GM18502 (cell line): Measurements from ENCODE around the gene C3orf33.
A peak's percentile ranks its signal among the peaks of the same experiment; 100 is the strongest.
"Not testable (repeated sequence)": the region's sequence is repeated elsewhere in the genome, so short reads cannot be mapped to it uniquely, and the experiment has no call there.

ENCODE experiments used
- ATAC-seq: cut with Tn5 transposase; IDR thresholded peaks from one replicate; pipeline ENCODE4 v1.9.1; 2021; ENCODE audit warnings: mild to moderate bottlenecking; ENCODE audit not compliant: unreplicated experiment, poor library complexity

C3orf33 gene

GRCh38 chr3:155805802-155806618, at the start of gene C3orf33:
TSS of gene C3orf33 (minus strand) at chr3:155806278. CDS start at chr3:155806252, 26 bp downstream.
- ATAC-seq = peak; percentile 97

- ATAC-seq = peak; percentile 92
These were observed 48.3 kb upstream of the C3orf33 start, which contains the start of gene SLC33A1 for GRCh38 chr3:155854141-155854940. TSS of gene SLC33A1 (minus strand) at chr3:155854427. CDS start at chr3:155853997, 430 bp downstream.

- ATAC-seq = peak; percentile 9
These were observed 47.4 kb upstream of the C3orf33 start for GRCh38 chr3:155853214-155854140.

- no peak for ATAC-seq
These were observed 46.3 kb upstream of the C3orf33 start for GRCh38 chr3:155852341-155852740.

- ATAC-seq = not testable (repeated sequence)
These were observed 43.3 kb upstream of the C3orf33 start for GRCh38 chr3:155849404-155849803.

GRCh38 chr3:155847993-155848392, 41.9 kb upstream of the C3orf33 start:
- no peak for ATAC-seq

- ATAC-seq = no peak
These were observed 40.0 kb upstream of the C3orf33 start for GRCh38 chr3:155846119-155846518.

GRCh38 chr3:155843569-155843968, 37.5 kb upstream of the C3orf33 start:
- ATAC-seq = peak; percentile 49

- no peak for ATAC-seq
These were observed 29.4 kb upstream of the C3orf33 start for GRCh38 chr3:155835341-155836071.

GRCh38 chr3:155828490-155829098, 22.5 kb upstream of the C3orf33 start:
- ATAC-seq = not testable (repeated sequence)

GRCh38 chr3:155815030-155815545, 9.0 kb upstream of the C3orf33 start:
- no peak for ATAC-seq

- ATAC-seq = not testable (repeated sequence)
These were observed 7.1 kb upstream of the C3orf33 start for GRCh38 chr3:155813224-155813623.

- no peak for ATAC-seq
These were observed 3.1 kb upstream of the C3orf33 start for GRCh38 chr3:155809181-155809580.

- no peak for ATAC-seq
These were observed 1.7 kb upstream of the C3orf33 start for GRCh38 chr3:155807823-155808222.

GRCh38 chr3:155805204-155805801, 775 bp downstream of the C3orf33 start:
- no peak for ATAC-seq

- ATAC-seq = no peak
These were observed 1.8 kb downstream of the C3orf33 start for GRCh38 chr3:155804323-155804722.

- ATAC-seq = no peak
These were observed 13.5 kb downstream of the C3orf33 start for GRCh38 chr3:155792532-155792931.

- no peak for ATAC-seq
These were observed 14.9 kb downstream of the C3orf33 start for GRCh38 chr3:155791190-155791589.
